ENCODE measurements around the gene PDE6D. TPM values are rescaled to one million over a fixed set of nuclear protein-coding genes. Genes with fewer than 3 reads are reported as not detected.

PDE6D gene
- total and polyA plus RNA-seq, 2 of the 13 experiments (the other 11 are each of a cell fraction or from before 2014, with no cell fraction given) = 14.1 to 23.2 TPM

GRCh38 chr2:231713730-231714638 lies 67.1 kb downstream of the PDE6D start (continued):
- TF ChIP-seq HNF1A (IDR thresholded peaks at IDR 0.05; ENCODE audit: low read depth) (no peak), HNF1A (CRISPR knock-in tag; IDR thresholded peaks at IDR 0.05; ENCODE audit: borderline replicate concordance) (no peak), NR0B2 (CRISPR knock-in tag; IDR thresholded peaks at IDR 0.05) (peak; percentile 79), FUBP1 (CRISPR knock-in tag; IDR thresholded peaks at IDR 0.05; ENCODE audit: borderline replicate concordance) (no peak), ZNF691 (CRISPR knock-in tag; IDR thresholded peaks at IDR 0.05; ENCODE audit: borderline replicate concordance, low read depth) (peak; percentile 73; the same call in 1 of the 2 replicates), ZGPAT (CRISPR knock-in tag; IDR thresholded peaks at IDR 0.05) (peak; percentile 60; the same call in 1 of the 2 replicates), CERS6 (CRISPR knock-in tag; IDR thresholded peaks at IDR 0.05) (no peak), RELA (CRISPR knock-in tag; IDR thresholded peaks at IDR 0.05) (0 out of 2 replicates have a peak, but pooled peaks have one; percentile 61), SNAI1 (CRISPR knock-in tag; IDR thresholded peaks at IDR 0.05; ENCODE audit: borderline replicate concordance) (no peak), BORCS8-MEF2B (CRISPR knock-in tag; IDR thresholded peaks at IDR 0.05) (peak; percentile 73), REPIN1 (CRISPR knock-in tag; IDR thresholded peaks at IDR 0.05; ENCODE audit: borderline replicate concordance, low read depth) (peak; percentile 95), YY1 (IDR thresholded peaks at IDR 0.05; ENCODE audit: insufficient read depth, insufficient replicate concordance, low read depth, low read length) (peak; percentile 77), HIC2 (CRISPR knock-in tag; IDR thresholded peaks at IDR 0.05; ENCODE audit: low read depth) (peak; percentile 76; the same call in 1 of the 2 replicates)
